Measurements from ENCODE around the gene DIPK2B. TPM values are rescaled to one million over a fixed set of nuclear protein-coding genes. Genes with fewer than 3 reads are reported as not detected.

DIPK2B gene, protein sequence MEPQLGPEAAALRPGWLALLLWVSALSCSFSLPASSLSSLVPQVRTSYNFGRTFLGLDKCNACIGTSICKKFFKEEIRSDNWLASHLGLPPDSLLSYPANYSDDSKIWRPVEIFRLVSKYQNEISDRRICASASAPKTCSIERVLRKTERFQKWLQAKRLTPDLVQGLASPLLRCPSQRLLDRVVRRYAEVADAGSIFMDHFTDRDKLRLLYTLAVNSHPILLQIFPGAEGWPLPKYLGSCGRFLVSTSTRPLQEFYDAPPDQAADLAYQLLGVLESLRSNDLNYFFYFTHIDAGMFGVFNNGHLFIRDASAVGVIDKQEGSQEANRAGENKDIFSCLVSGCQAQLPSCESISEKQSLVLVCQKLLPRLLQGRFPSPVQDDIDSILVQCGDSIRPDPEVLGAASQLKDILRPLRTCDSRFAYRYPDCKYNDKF
- total RNA-seq (2011; cell fraction: chromatin; rRNA removed; ENCODE audit: low replicate concordance): not detected in 2 replicates
- not detected in 2 replicates for total RNA-seq (2011; cell fraction: nucleolus; rRNA removed)
- total RNA-seq (2011; cell fraction: nucleoplasm; rRNA removed): not detected in 2 replicates
- not detected in 2 replicates for total RNA-seq (2014; rRNA removed)
- total RNA-seq (2014; rRNA removed; fragmentation: Illumina TruSeq; extraction: Trizol): not detected in 2 replicates
- not detected in 2 replicates for total RNA-seq (2015; rRNA removed; fragmentation: Illumina TruSeq; extraction: Trizol)
- not detected in 2 replicates for total RNA-seq (2021)
- polyA plus RNA-seq (2011; rRNA removed): not detected in 2 replicates
- not detected in 2 replicates for polyA plus RNA-seq (2011; cell fraction: cytosol; rRNA removed)
- polyA plus RNA-seq (2011; cell fraction: nucleus; rRNA removed): not detected in 2 replicates
- not detected in 2 replicates for polyA plus RNA-seq (2012)
- polyA plus RNA-seq (2014; fragmentation: Illumina TruSeq; extraction: Trizol): not detected in 2 replicates
- not detected for polyA plus RNA-seq (2014; fragmentation: Nextera tagmentation; extraction: Ambion mirVana)
- polyA plus RNA-seq (2014; rRNA removed): not detected in 2 replicates
- not detected in 2 replicates for polyA minus RNA-seq (2011; rRNA and poly(A)+ RNA removed)
- polyA minus RNA-seq (2011; cell fraction: cytosol; rRNA and poly(A)+ RNA removed): not detected in 2 replicates
- not detected in 2 replicates for polyA minus RNA-seq (2011; cell fraction: nucleus; rRNA and poly(A)+ RNA removed)
- Bru-seq, nascent RNA: not detected
- not detected for BruChase-seq, experiment 1, labeled RNA remaining after a 2-hour chase
- not detected for BruChase-seq, experiment 2, labeled RNA remaining after a 6-hour chase
- long read RNA-seq, experiment 1: 0 reads
- long read RNA-seq, experiment 2: 0 reads
- long read RNA-seq, experiment 3: 0 reads

DNA sequence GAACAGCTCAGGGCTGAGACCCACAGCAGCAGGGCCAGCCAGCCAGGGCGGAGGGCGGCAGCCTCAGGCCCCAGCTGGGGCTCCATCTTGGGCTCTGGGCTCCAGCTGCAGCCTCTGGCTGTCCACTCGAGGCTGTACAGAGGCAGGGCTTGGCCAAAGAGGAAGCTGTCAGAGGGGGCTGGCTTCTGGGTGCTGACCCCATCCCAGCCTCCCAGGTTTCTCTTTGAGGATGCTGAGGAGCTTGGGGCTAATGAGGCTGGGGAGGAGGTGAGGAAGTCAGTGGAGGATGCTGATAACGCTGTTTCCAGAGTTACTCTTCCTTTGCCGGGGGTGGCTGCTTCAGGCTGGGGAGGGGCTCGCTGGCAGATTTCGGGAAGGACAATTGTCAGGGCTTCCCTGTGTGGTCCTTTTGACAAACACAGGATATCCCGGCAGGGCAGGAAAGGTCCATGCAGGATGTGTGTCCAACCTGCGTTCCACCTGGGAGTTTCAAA lies at the start of gene DIPK2B:
Gene DIPK2B (minus strand): TSS at position 136 of the 494 bp plus-strand sequence. CDS start 50 bp downstream, at position 86.
- in situ Hi-C loops (cut with MboI) (no loop called here), intact Hi-C loops (cut with micrococcal nuclease) (no loop called here)
- ChIA-PET CTCF (ENCODE audit: low intra/inter-chr PET ratio) (no interaction called here), POLR2A (interaction anchor here (0.7 kb wide), 1 partner anchor 581 kb away, joined by 3 read pairs; no protein-coding TSS in a partner anchor)
- ATAC-seq: no peak
- H3K27me3 ChIP-seq (ENCODE audit: control insufficient read depth in 2 of 2, insufficient read depth in 2 of 2, low read length in 2 of 2): peaks cover 0 to 16% of the 10 kb centered on the region in 2 experiments; a peak in 3 of 5 replicates
- H3K9me3 ChIP-seq (replicated peaks; ENCODE audit: control insufficient read depth, insufficient read depth, low read depth, low read length): no peaks in the 10 kb centered on the region
- FAIRE-seq: no peak
- H3K9ac ChIP-seq (ENCODE audit: insufficient read depth in 1 of 2, low read depth in 2 of 2, low read length in 2 of 2): no peak within 1 kb of the TSS
- H3K9me1 ChIP-seq (ENCODE audit: control insufficient read depth, insufficient read depth, low read length): no peaks in the 10 kb centered on the region
- DNase-seq (ENCODE audit: extremely low read depth in 1 of 4, low spot score in 3 of 4): no peak
- 7% methylated on average over 6 of the region's 9 CpGs for WGBS (ENCODE audit: insufficient coverage, low coverage, missing lambda C conversion rate)
- no TSS peak for BruUV-seq (replicated peaks)
- no peaks in the 10 kb centered on the region for H3K36me3 ChIP-seq (ENCODE audit: control insufficient read depth, insufficient read depth, low read length)
- H3K4me2 ChIP-seq (ENCODE audit: insufficient read depth, low read length): no peak within 1 kb of the TSS
- no peaks in the 10 kb centered on the region for H3K79me2 ChIP-seq (ENCODE audit: control insufficient read depth, insufficient read depth, low read length)
- H3K27ac ChIP-seq (ENCODE audit: extremely low read depth, low read depth, low read length): no peak within 1 kb of the TSS
- no peaks in the 10 kb centered on the region for H4K20me1 ChIP-seq (replicated peaks; ENCODE audit: control insufficient read depth, insufficient read depth, low read length)
- no peaks in the 10 kb centered on the region for H3K4me1 ChIP-seq (replicated peaks in 1 of 2; ENCODE audit: control insufficient read depth in 2 of 2, insufficient read depth in 2 of 2, low read length in 2 of 2)
- H3K4me3 ChIP-seq: no peak within 1 kb of the TSS
- H2AFZ ChIP-seq (ENCODE audit: low read depth, low read length): no peak within 1 kb of the TSS
- TF ChIP-seq, protein P1, sequence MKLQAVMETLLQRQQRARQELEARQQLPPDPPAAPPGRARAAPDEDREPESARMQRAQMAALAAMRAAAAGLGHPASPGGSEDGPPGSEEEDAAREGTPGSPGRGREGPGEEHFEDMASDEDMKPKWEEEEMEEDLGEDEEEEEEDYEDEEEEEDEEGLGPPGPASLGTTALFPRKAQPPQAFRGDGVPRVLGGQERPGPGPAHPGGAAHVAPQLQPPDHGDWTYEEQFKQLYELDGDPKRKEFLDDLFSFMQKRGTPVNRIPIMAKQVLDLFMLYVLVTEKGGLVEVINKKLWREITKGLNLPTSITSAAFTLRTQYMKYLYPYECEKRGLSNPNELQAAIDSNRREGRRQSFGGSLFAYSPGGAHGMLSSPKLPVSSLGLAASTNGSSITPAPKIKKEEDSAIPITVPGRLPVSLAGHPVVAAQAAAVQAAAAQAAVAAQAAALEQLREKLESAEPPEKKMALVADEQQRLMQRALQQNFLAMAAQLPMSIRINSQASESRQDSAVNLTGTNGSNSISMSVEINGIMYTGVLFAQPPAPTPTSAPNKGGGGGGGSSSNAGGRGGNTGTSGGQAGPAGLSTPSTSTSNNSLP (IDR thresholded peaks at IDR 0.05; ENCODE audit: borderline replicate concordance, low read depth, low read length): no peak
- TF ChIP-seq, protein P2, sequence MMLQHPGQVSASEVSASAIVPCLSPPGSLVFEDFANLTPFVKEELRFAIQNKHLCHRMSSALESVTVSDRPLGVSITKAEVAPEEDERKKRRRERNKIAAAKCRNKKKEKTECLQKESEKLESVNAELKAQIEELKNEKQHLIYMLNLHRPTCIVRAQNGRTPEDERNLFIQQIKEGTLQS (IDR thresholded peaks at IDR 0.05): no peak
- TF ChIP-seq, protein P2 (CRISPR knock-in tag; conservative IDR thresholded peaks at IDR 0.05): no peak
- TF ChIP-seq, protein P3, sequence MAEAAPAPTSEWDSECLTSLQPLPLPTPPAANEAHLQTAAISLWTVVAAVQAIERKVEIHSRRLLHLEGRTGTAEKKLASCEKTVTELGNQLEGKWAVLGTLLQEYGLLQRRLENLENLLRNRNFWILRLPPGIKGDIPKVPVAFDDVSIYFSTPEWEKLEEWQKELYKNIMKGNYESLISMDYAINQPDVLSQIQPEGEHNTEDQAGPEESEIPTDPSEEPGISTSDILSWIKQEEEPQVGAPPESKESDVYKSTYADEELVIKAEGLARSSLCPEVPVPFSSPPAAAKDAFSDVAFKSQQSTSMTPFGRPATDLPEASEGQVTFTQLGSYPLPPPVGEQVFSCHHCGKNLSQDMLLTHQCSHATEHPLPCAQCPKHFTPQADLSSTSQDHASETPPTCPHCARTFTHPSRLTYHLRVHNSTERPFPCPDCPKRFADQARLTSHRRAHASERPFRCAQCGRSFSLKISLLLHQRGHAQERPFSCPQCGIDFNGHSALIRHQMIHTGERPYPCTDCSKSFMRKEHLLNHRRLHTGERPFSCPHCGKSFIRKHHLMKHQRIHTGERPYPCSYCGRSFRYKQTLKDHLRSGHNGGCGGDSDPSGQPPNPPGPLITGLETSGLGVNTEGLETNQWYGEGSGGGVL (CRISPR knock-in tag; IDR thresholded peaks at IDR 0.05): no peak
- TF ChIP-seq, protein P4, sequence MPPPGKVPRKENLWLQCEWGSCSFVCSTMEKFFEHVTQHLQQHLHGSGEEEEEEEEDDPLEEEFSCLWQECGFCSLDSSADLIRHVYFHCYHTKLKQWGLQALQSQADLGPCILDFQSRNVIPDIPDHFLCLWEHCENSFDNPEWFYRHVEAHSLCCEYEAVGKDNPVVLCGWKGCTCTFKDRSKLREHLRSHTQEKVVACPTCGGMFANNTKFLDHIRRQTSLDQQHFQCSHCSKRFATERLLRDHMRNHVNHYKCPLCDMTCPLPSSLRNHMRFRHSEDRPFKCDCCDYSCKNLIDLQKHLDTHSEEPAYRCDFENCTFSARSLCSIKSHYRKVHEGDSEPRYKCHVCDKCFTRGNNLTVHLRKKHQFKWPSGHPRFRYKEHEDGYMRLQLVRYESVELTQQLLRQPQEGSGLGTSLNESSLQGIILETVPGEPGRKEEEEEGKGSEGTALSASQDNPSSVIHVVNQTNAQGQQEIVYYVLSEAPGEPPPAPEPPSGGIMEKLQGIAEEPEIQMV (tag; conservative IDR thresholded peaks at IDR 0.05; ENCODE audit: low read depth): no peak
- TF ChIP-seq, protein P5, sequence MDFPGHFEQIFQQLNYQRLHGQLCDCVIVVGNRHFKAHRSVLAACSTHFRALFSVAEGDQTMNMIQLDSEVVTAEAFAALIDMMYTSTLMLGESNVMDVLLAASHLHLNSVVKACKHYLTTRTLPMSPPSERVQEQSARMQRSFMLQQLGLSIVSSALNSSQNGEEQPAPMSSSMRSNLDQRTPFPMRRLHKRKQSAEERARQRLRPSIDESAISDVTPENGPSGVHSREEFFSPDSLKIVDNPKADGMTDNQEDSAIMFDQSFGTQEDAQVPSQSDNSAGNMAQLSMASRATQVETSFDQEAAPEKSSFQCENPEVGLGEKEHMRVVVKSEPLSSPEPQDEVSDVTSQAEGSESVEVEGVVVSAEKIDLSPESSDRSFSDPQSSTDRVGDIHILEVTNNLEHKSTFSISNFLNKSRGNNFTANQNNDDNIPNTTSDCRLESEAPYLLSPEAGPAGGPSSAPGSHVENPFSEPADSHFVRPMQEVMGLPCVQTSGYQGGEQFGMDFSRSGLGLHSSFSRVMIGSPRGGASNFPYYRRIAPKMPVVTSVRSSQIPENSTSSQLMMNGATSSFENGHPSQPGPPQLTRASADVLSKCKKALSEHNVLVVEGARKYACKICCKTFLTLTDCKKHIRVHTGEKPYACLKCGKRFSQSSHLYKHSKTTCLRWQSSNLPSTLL (IDR thresholded peaks at IDR 0.05): no peak
- no peak for TF ChIP-seq EGR1 (conservative IDR thresholded peaks at IDR 0.05)
